GM12864 (cell line): ENCODE measurements around the gene ASL.
"Not testable (repeated sequence)": the region's sequence is repeated elsewhere in the genome, so short reads cannot be mapped to it uniquely, and the experiment has no call there.

Experiments used
- DNase-seq: peaks from one replicate; pipeline ENCODE4 v3.0.0-alpha.2; 2011; ENCODE audit warnings: low read depth
- H3K4me3 ChIP-seq: 2 replicates; pipeline ENCODE4 v1.5.1; 2011; ENCODE audit warnings: mild to moderate bottlenecking, low read depth, low read length, control low read depth
- TF ChIP-seq, protein P1 (sequence below): IDR thresholded peaks from 2 replicates; pipeline ENCODE4 v1.5.1; 2011; ENCODE audit warnings: low read depth, mild to moderate bottlenecking, moderate library complexity, low read length, control low read depth, inconsistent platforms; ENCODE audit errors: missing control alignments

The ASL gene

DNA sequence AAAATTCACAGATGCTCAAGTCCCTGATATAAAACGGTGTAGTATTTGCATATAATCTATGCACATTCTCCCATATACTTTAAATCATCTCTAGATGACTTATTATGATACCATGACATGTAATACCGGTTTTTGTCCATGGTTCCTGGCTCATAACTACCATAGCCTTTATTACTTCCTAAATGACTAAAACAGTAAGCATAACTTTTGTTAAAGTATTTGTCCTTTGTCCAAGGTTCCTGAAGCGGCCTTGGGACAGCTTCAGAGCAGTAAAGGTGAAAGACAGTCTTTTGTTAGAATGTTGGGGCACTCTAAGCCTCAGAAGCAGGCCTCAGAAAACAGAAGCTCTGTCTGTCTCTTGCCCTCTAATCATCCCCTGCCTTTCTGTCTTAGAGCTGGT lies 43.0 kb downstream of the ASL start:
- no peak for DNase-seq
- TF ChIP-seq, protein P1, sequence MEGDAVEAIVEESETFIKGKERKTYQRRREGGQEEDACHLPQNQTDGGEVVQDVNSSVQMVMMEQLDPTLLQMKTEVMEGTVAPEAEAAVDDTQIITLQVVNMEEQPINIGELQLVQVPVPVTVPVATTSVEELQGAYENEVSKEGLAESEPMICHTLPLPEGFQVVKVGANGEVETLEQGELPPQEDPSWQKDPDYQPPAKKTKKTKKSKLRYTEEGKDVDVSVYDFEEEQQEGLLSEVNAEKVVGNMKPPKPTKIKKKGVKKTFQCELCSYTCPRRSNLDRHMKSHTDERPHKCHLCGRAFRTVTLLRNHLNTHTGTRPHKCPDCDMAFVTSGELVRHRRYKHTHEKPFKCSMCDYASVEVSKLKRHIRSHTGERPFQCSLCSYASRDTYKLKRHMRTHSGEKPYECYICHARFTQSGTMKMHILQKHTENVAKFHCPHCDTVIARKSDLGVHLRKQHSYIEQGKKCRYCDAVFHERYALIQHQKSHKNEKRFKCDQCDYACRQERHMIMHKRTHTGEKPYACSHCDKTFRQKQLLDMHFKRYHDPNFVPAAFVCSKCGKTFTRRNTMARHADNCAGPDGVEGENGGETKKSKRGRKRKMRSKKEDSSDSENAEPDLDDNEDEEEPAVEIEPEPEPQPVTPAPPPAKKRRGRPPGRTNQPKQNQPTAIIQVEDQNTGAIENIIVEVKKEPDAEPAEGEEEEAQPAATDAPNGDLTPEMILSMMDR = no peak
- H3K4me3 ChIP-seq = no peak overlapping the region

DNA sequence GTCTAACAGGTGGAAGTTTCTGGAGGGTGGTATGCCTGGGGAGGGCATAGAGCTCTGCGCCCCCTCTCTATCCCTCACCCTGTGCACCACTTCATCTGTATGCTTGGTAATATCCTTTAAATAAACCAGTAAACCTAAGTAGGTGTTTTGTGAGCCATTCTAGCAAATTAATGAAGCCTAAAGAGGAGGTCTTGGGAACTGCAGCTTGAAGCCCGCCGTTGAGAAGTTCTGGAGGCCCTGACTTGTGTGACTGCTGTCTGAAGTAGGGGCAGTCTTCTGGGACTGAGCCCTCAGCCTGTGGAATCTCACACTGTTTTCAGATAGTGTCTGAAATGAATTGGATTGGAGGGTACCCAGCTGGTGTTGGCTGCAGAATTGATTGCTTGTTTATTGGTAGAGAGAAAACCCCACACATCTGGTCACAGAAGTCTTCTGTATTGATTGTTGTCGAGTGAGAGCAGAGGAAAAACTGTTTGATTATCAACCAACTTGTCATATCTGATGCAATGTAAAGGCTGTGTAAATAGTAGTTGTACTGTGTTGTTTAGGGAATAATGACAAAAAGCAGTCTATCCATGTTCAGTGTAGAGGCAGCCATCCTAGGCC lies 43.7 kb downstream of the ASL start:
- no peak overlapping the region for H3K4me3 ChIP-seq
- TF ChIP-seq, protein P1 = no peak
- no peak for DNase-seq

DNA sequence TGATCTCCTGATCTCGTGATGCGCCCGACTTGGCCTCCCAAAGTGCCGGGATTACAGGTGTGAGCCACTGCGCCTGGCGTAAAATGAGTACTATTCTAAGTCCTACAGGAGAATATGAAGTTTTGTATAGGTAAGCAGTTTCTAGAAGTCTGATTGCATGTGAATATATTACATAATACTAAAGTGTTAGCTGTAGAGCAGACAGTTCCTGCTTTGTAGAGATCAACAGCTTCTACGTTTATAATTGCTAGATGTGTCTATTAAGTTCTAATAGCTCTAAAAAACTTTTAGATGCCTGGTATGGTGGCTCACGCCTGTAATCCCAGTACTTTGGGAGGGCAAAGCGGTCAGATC lies 47.5 kb downstream of the ASL start:
- TF ChIP-seq, protein P1 = no peak
- no peak overlapping the region for H3K4me3 ChIP-seq
- DNase-seq = no peak

DNA sequence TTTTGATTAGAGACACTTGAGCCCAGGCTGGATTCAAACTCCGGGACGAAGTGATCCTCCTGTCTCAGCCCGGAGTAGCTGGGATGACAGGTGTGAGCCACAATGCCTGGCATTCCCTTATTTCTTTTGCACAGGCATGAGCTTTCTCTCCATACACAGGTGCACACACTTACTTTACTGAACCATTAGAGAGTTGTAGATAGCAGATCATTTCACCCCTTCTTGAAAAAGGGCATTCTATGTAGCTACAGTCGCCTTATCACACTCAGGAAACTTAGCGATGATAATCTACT lies 48.9 kb downstream of the ASL start:
- not testable (repeated sequence) for H3K4me3 ChIP-seq, DNase-seq

DNA sequence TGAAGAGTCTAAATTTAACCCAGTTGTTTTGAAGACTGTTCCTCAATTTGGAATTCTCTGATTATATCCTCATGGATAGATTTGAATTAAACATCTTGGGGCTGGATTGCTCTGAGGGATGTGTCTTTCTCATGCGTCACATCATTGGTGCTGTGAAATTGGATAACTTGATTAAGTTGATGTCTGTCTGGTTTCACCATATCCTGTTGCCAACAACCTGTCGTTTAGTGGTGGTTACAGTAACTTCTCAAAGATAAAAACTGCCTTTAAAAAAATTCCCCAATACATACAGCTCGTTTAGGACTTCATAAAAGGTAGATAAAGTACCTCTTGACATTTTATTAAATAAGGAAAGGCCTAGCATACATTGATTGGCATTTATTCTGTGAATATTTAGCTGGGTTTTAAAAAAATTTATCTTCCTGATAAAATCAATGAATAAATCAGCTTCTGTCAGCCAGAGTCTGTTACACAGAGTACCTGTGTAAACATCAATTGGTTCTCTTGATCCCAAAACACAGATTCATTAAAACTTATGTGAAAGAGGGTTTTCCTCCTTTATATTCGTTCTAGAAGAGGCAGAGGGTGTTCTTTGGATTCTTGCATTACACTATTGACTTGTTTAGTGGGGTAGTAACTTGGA lies 49.6 kb downstream of the ASL start:
- no peak overlapping the region for H3K4me3 ChIP-seq
- TF ChIP-seq, protein P1 = no peak
- DNase-seq = no peak

DNA sequence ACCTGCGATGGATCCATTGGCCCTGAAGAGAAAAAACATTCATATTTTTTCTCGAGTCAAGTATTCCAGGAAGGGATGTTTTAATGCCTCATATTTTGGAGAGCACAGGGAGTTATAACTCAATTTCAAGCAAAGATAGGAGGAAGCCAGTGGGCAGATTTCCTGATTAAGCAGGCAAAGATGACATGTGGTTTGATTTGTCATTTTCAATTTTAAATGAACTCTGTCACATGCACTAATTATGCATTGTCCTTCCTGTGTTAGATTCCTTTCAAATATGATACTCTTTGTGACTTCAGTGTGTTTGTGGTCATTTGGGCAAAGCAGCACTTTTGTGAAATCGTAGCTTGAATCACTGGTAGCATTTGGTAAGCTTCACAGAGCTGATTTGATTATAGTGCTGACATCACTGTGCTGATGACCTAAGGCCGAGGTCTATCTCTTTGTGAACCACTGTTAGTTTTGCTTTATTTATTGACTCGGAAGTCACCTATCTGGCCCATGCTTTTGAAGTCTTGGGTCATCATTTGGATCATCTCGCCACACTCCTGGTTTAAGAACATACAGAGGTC lies 50.2 kb downstream of the ASL start:
- not testable (repeated sequence) for H3K4me3 ChIP-seq, DNase-seq

DNA sequence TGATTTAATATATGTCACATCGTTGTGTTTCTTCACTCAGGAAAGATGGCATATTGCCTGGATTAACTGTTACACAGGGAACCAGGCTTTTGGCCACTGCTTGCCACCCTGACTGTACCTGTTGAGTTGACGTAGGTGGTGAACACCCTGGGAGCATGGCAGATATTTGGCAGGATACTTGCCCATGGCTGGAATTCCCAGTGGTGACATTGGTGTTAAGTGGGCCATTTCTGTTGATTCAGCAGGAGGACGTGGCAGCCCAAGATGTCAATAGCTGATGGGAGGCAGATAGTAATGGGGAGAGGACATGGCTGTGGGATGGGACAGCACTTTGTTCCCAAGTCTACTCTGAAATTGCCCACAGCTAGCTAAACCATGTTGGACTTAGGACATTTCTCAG lies 51.6 kb downstream of the ASL start:
- H3K4me3 ChIP-seq, DNase-seq: not testable (repeated sequence)

DNA sequence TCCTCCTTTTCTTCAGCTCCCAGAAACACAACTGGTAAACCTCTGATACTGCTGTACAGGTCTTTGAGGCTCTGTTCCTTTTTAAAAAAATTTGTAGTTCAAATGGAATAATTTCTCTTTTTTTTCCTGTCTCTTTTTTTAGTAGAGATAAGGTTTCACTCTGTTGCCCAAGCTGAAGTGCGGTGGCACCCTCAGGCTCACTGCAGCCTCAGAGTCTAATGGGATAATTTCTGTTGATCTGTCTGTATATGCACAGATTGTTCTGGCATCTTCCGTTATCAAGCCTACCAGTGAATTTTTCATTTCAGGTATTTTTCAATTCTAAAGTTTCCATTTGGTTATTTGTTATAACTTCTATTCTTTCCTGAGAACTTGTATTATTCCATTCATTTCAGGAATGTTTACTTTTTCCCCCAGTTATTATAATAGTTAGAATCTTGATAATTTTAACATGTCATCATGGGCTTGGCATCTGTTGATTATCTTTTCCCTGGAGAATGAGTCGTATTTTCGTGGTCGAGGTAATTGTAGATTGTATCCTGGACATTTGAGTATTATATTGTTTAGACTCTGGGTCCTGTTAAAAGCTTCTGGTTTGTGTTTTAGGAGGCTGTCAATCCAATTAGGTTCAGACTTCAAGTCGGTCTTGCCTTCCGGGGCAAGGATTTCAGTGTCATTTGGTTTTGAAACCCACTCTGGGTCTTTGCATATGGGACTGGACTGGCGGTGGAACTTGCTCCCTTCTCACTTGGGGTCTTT lies 63.6 kb downstream of the ASL start:
- H3K4me3 ChIP-seq = no peak overlapping the region
- TF ChIP-seq, protein P1 = no peak
- DNase-seq = no peak
